Right atrium auricular region (tissue), 2 donors: ENCODE data around the gene ADCK1. TPM values are rescaled to one million over a fixed set of nuclear protein-coding genes. Genes with fewer than 3 reads are reported as not detected.

Experiments used
- DNase-seq: peaks from one replicate; pipeline ENCODE4 v3.0.0-alpha.2; 2019; ENCODE audit warnings: low spot score
- H3K27ac ChIP-seq, 2 donors: fragments of 200-600 bp; sonication (generic); 1 replicate in 1 of 2; 2 replicates in 1 of 2; pipeline ENCODE4 v1.5.1; 2016 to 2019
- H3K27me3 ChIP-seq, 2 donors: fragments of 200-600 bp; sonication (generic); one replicate each; pipeline versions ENCODE4 v1.5.1 to v1.6.0; 2017 to 2019
- H3K36me3 ChIP-seq: fragments of 200-600 bp; sonication (generic); one replicate; pipeline ENCODE4 v1.5.1; 2016
- H3K4me1 ChIP-seq, 2 donors: fragments of 200-600 bp; sonication (generic); one replicate each; pipeline versions ENCODE4 v1.5.1 to v1.6.0; 2017 to 2019
- H3K4me3 ChIP-seq, 2 donors: fragments of 200-600 bp; sonication (generic); 1 replicate in 1 of 2; 2 replicates in 1 of 2; pipeline ENCODE4 v1.5.1; 2017 to 2019; ENCODE audit warnings: mild to moderate bottlenecking in 1 of 2, moderate library complexity in 1 of 2
- H3K9me3 ChIP-seq, 2 donors: fragments of 200-600 bp; sonication (generic); one replicate each; pipeline ENCODE4 v1.5.1; 2019
- total RNA-seq, 2 donors: library from RNA; depleted of rRNA; stranded (reverse); fragments of >200 nt; gene quantifications; one replicate each; pipeline ENCODE4 v1.1.0, GENCODE V29; 2016
- TF ChIP-seq, protein P1 (sequence below), 2 donors: fragments of 200-600 bp; sonication (generic); IDR thresholded peaks; one replicate each; pipeline ENCODE4 v1.5.1; 2019; ENCODE audit warnings: antibody characterized with exemption in 2 of 2

Gene ADCK1
- total RNA-seq, 2 donors from 2014 or later, result 5.5 to 8.3 TPM

DNA sequence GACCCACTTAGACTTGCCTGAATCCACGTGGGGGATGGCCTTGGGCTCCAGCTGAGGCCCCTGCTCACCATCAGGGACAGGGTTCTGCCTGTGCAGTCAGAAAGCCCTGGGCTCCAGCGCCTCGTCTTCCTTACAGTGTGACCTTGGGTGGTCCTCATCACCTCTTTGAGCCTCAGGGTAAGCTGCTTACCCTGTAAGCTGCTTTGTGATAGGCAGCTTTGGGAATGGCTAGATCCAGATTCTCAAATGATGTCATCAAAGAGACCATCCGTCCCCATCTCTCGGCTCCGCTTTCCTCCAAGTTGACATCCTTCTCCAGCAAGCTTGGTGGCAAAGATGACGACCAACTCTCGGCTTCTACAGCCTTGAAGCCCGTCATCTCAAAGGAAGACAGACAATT lies 127.0 kb downstream of the ADCK1 start:
- no peak overlapping the region for H3K4me3 ChIP-seq
- no peak for DNase-seq
- no peaks in the 10 kb centered on the region for H3K9me3 ChIP-seq
- TF ChIP-seq, protein P1, sequence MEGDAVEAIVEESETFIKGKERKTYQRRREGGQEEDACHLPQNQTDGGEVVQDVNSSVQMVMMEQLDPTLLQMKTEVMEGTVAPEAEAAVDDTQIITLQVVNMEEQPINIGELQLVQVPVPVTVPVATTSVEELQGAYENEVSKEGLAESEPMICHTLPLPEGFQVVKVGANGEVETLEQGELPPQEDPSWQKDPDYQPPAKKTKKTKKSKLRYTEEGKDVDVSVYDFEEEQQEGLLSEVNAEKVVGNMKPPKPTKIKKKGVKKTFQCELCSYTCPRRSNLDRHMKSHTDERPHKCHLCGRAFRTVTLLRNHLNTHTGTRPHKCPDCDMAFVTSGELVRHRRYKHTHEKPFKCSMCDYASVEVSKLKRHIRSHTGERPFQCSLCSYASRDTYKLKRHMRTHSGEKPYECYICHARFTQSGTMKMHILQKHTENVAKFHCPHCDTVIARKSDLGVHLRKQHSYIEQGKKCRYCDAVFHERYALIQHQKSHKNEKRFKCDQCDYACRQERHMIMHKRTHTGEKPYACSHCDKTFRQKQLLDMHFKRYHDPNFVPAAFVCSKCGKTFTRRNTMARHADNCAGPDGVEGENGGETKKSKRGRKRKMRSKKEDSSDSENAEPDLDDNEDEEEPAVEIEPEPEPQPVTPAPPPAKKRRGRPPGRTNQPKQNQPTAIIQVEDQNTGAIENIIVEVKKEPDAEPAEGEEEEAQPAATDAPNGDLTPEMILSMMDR (IDR thresholded peaks at IDR 0.05), result no peak
- H3K27me3 ChIP-seq, result no peaks in the 10 kb centered on the region
- no peaks in the 10 kb centered on the region for H3K4me1 ChIP-seq
- H3K36me3 ChIP-seq, result peaks cover 3% of the 10 kb centered on the region
- no peak overlapping the region for H3K27ac ChIP-seq

DNA sequence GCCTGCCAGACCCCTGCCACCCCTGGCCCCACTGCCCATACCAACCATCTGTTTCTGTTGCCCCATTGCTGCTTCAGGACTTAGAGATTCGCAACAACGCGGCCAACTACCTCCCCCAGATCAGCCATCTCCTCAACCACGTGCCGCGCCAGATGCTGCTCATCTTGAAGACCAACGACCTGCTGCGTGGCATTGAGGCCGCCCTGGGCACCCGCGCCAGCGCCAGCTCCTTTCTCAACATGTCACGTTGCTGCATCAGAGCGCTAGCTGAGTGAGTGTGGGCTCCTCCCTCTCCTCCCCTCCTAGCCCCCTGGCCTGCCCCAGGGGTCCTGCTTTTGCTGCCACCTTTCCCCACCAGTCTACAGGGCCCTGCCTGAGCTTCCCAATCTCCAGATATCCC lies 131.5 kb downstream of the ADCK1 start:
- H3K27me3 ChIP-seq, result no peaks in the 10 kb centered on the region
- H3K9me3 ChIP-seq, result peaks cover 0 to 7% of the 10 kb centered on the region in 2 donors
- DNase-seq, result no peak
- H3K4me1 ChIP-seq, result no peaks in the 10 kb centered on the region
- H3K36me3 ChIP-seq, result peaks cover 29% of the 10 kb centered on the region
- H3K27ac ChIP-seq, result no peak overlapping the region
- H3K4me3 ChIP-seq, result no peak overlapping the region
- TF ChIP-seq, protein P1 (IDR thresholded peaks at IDR 0.05), result no peak

DNA sequence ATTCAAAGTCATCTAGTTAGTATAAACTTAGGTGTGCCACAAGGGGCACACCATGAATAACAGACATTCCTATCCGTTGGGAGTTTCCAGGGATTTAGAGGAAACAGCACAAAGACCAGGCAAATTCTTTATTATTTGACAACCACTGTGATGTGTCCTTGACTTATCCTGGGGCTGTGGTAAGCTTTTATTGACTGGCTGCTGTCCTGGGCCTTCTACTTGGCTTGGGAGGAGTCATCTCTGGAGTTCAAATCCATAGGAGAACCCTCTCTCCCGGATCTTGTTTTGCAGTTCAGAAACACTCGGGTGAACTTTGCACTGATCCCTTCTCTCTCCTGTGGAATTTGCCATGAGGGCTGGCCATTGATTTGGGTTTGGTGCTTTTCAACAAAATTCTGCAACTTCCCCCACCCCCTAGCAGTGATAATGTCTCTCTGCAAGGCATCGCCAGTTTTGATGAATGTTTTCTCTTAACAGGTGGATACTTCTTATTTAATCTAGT lies 136.3 kb downstream of the ADCK1 start:
- DNase-seq, result no peak
- H3K27ac ChIP-seq, result no peak overlapping the region
- H3K27me3 ChIP-seq, result no peaks in the 10 kb centered on the region
- H3K36me3 ChIP-seq, result peaks cover 29% of the 10 kb centered on the region
- peaks cover 0 to 12% of the 10 kb centered on the region in 2 donors for H3K9me3 ChIP-seq
- TF ChIP-seq, protein P1 (IDR thresholded peaks at IDR 0.05), result no peak
- no peak overlapping the region for H3K4me3 ChIP-seq
- no peaks in the 10 kb centered on the region for H3K4me1 ChIP-seq

- Histone ChIP-seq H3K9me3 (peaks cover 0 to 9% of the 10 kb centered on the region in 2 donors), H3K4me3 (no peak overlapping the region), H3K27me3 (no peaks in the 10 kb centered on the region), H3K36me3 (no peaks in the 10 kb centered on the region), H3K27ac (no peak overlapping the region), H3K4me1 (no peaks in the 10 kb centered on the region)
- TF ChIP-seq, protein P1 (IDR thresholded peaks at IDR 0.05), result no peak
- DNase-seq, result no peak
Measured at GRCh38 chr14:77947372-77947771, 147.5 kb downstream of the ADCK1 start.

GRCh38 chr14:77950371-77951063 lies 150.6 kb downstream of the ADCK1 start:
- no peak overlapping the region for H3K27ac ChIP-seq
- H3K4me3 ChIP-seq, result no peak overlapping the region
- TF ChIP-seq, protein P1 (IDR thresholded peaks at IDR 0.05), result no peak
- no peaks in the 10 kb centered on the region for H3K9me3 ChIP-seq
- H3K27me3 ChIP-seq, result no peaks in the 10 kb centered on the region
- H3K4me1 ChIP-seq, result no peaks in the 10 kb centered on the region
- no peaks in the 10 kb centered on the region for H3K36me3 ChIP-seq
- DNase-seq, result no peak
